Measurements from ENCODE around the gene DHRS3. TPM values are rescaled to one million over a fixed set of nuclear protein-coding genes. Genes with fewer than 3 reads are reported as not detected.
A peak's percentile ranks its signal among the peaks of the same experiment; 100 is the strongest.
"Not testable (repeated sequence)": the region's sequence is repeated elsewhere in the genome, so short reads cannot be mapped to it uniquely, and the experiment has no call there.

The DHRS3 gene
- total RNA-seq, 1 experiment from 2014 or later = 154 TPM

- DNase-seq = no peak
- POLR2A ChIA-PET (ENCODE audit: unreplicated experiment) = interaction anchor here (0.6 kb wide), 1 partner anchor 33 kb away, joined by 4 read pairs; no protein-coding TSS in a partner anchor
- CTCF ChIA-PET = no interaction called here
These were observed 44.5 kb upstream of the DHRS3 start for GRCh38 chr1:12662556-12662955.

GRCh38 chr1:12661606-12662219, 43.7 kb upstream of the DHRS3 start:
- H3K79me2 ChIP-seq (ENCODE audit: low read depth) = no peaks in the 10 kb centered on the region
- no peaks in the 10 kb centered on the region for H3K9me3 ChIP-seq (ENCODE audit: insufficient read depth, low read depth)
- TF ChIP-seq EZH2 (IDR thresholded peaks at IDR 0.05; ENCODE audit: low read depth) = no peak
- TF ChIP-seq CTCF (conservative IDR thresholded peaks at IDR 0.05) = no peak
- H4K20me1 ChIP-seq (ENCODE audit: insufficient read depth) = no peaks in the 10 kb centered on the region
- no peaks in the 10 kb centered on the region for H3K4me1 ChIP-seq (replicated peaks; ENCODE audit: insufficient read depth)
- no peak overlapping the region for H3K4me2 ChIP-seq
- H3K9me2 ChIP-seq (ENCODE audit: insufficient read depth) = no peaks in the 10 kb centered on the region
- no peak for DNase-seq
- no peak overlapping the region for H2AFZ ChIP-seq
- H3K27ac ChIP-seq = no peak overlapping the region
- no peaks in the 10 kb centered on the region for H3F3A ChIP-seq (ENCODE audit: insufficient read depth, low read depth)
- H3K36me3 ChIP-seq (ENCODE audit: low read depth) = no peaks in the 10 kb centered on the region
- POLR2A ChIA-PET (ENCODE audit: unreplicated experiment) = no interaction called here
- CTCF ChIA-PET = no interaction called here
- intact Hi-C loops (cut with micrococcal nuclease; ENCODE audit: unreplicated experiment) = no loop called here
- H3K27me3 ChIP-seq (ENCODE audit: insufficient read depth, low read depth) = no peaks in the 10 kb centered on the region
- BruUV-seq (replicated peaks) = no TSS peak
- no peak overlapping the region for H3K4me3 ChIP-seq

More at GRCh38 chr1:12662556-12662955, 44.5 kb upstream of the DHRS3 start:
- no TSS peak for BruUV-seq (replicated peaks)
- Histone ChIP-seq H3K9me2 (ENCODE audit: insufficient read depth) (no peaks in the 10 kb centered on the region), H2AFZ (no peak overlapping the region), H3K27me3 (ENCODE audit: insufficient read depth, low read depth) (no peaks in the 10 kb centered on the region), H3K9me3 (ENCODE audit: insufficient read depth, low read depth) (no peaks in the 10 kb centered on the region), H3K79me2 (ENCODE audit: low read depth) (no peaks in the 10 kb centered on the region), H3K4me1 (replicated peaks; ENCODE audit: insufficient read depth) (no peaks in the 10 kb centered on the region), H3K4me2 (no peak overlapping the region), H3K36me3 (ENCODE audit: low read depth) (no peaks in the 10 kb centered on the region), H3K27ac (no peak overlapping the region), H4K20me1 (ENCODE audit: insufficient read depth) (no peaks in the 10 kb centered on the region), H3K4me3 (no peak overlapping the region), H3F3A (ENCODE audit: insufficient read depth, low read depth) (no peaks in the 10 kb centered on the region)
- intact Hi-C loops (cut with micrococcal nuclease; ENCODE audit: unreplicated experiment) = no loop called here
- TF ChIP-seq EZH2 (IDR thresholded peaks at IDR 0.05; ENCODE audit: low read depth) (no peak), CTCF (conservative IDR thresholded peaks at IDR 0.05) (no peak)

GRCh38 chr1:12658531-12659453, 40.8 kb upstream of the DHRS3 start:
- DNase-seq = peak; percentile 62 to 64
- Histone ChIP-seq H4K20me1 (ENCODE audit: insufficient read depth) (no peaks in the 10 kb centered on the region), H3K4me2 (peak overlapping the region; percentile 56; the same call in 1 of the 2 replicates), H3F3A (ENCODE audit: insufficient read depth, low read depth) (no peaks in the 10 kb centered on the region), H3K9me2 (ENCODE audit: insufficient read depth) (no peaks in the 10 kb centered on the region), H3K9me3 (ENCODE audit: insufficient read depth, low read depth) (no peaks in the 10 kb centered on the region), H3K4me3 (no peak overlapping the region), H3K79me2 (ENCODE audit: low read depth) (no peaks in the 10 kb centered on the region), H2AFZ (no peak overlapping the region), H3K27ac (no peak overlapping the region), H3K36me3 (ENCODE audit: low read depth) (no peaks in the 10 kb centered on the region), H3K27me3 (ENCODE audit: insufficient read depth, low read depth) (no peaks in the 10 kb centered on the region), H3K4me1 (replicated peaks; ENCODE audit: insufficient read depth) (no peaks in the 10 kb centered on the region)
- TF ChIP-seq EZH2 (IDR thresholded peaks at IDR 0.05; ENCODE audit: low read depth) (no peak), CTCF (conservative IDR thresholded peaks at IDR 0.05) (peak; percentile 88)
- BruUV-seq (replicated peaks) = no TSS peak
- CTCF ChIA-PET = interaction anchor here (0.5 to 1.2 kb wide), 5 partner anchors 40 to 413 kb away, joined by 3 to 4 read pairs (median 3); no protein-coding TSS in a partner anchor
- POLR2A ChIA-PET (ENCODE audit: unreplicated experiment) = interaction anchor here (0.6 kb wide), 1 partner anchor 30 kb away, joined by 3 read pairs; no protein-coding TSS in a partner anchor
- intact Hi-C loops (cut with micrococcal nuclease; ENCODE audit: unreplicated experiment) = loop anchor here (1.0 to 2.0 kb wide), 5 partner anchors 39 to 534 kb away; no protein-coding TSS in a partner anchor

- H3K9me2 ChIP-seq (ENCODE audit: insufficient read depth); POLR2A ChIA-PET (ENCODE audit: unreplicated experiment); H3K79me2 ChIP-seq (ENCODE audit: low read depth); H4K20me1 ChIP-seq (ENCODE audit: insufficient read depth); H2AFZ ChIP-seq; H3K4me1 ChIP-seq (replicated peaks; ENCODE audit: insufficient read depth); H3K4me3 ChIP-seq; H3K9me3 ChIP-seq (ENCODE audit: insufficient read depth, low read depth); H3K27me3 ChIP-seq (ENCODE audit: insufficient read depth, low read depth); H3K27ac ChIP-seq; DNase-seq; H3K4me2 ChIP-seq; H3K36me3 ChIP-seq (ENCODE audit: low read depth); BruUV-seq (replicated peaks); H3F3A ChIP-seq (ENCODE audit: insufficient read depth, low read depth): not testable (repeated sequence)
- intact Hi-C loops (cut with micrococcal nuclease; ENCODE audit: unreplicated experiment) = loop anchor here (2.0 kb wide), 1 partner anchor 533 kb away; no protein-coding TSS in a partner anchor
- CTCF ChIA-PET = interaction anchor here (1.2 kb wide), 1 partner anchor 39 kb away, joined by 3 read pairs; no protein-coding TSS in a partner anchor
These were observed 40.0 kb upstream of the DHRS3 start for GRCh38 chr1:12657885-12658512.

Data from PC-9 (cell line).